Heart left ventricle (tissue), 13 donors: ENCODE measurements around the gene SCEL.

Experiments used
- POLR2A ChIP-seq, 2 donors: fragments of 450-650 bp; IDR thresholded peaks; one replicate each; pipeline ENCODE4 v1.6.1; 2017; ENCODE audit warnings: antibody characterized with exemption in 2 of 2, mild to moderate bottlenecking in 2 of 2, moderate library complexity in 2 of 2
- TF ChIP-seq, protein P1 (sequence below), 12 donors: fragments of 200-600 bp; sonication (generic) in 4 of 12; IDR thresholded peaks; one replicate each; pipeline versions ENCODE4 v1.5.0 to v1.8.0; 2018 to 2022; ENCODE audit warnings: antibody characterized with exemption in 12 of 12, mild to moderate bottlenecking in 5 of 12
- donor health status: ischemic (EF 13 %, LVEDD 7.1; RV severe dilation, severe dysfunction).
- donor health status: DM: no; HTN: yes; CAD: no.
- donor health status: DM: no; HTN: no; CAD: no.
- donor health status: ischemic (EF 25% LVEDD 6.9; RV normal size, moderate dysfunction).
- donor health status: ischemic (EF 25% LVEDD 5.7; RV mildly dilated, moderate dysfunction).
- donor health status: ischemic (EF 35%, LVEDD 5.7; RV mildly dilated, moderate dysfunction).
- donor health status: nonischemic (EF 11% LVEDD 7.7; RV severe dilation, severe dysfunction).
- donor health status: DM: yes; HTN: yes; CAD: no.
- donor health status: PGD.
- donor health status: ischemic (EF 29% LVEDD 5.4; RV normal size, mild dysfunction).
- donor health status: nonischemic (EF 23%, LVEDD 6.1; RV moderate dilation, normal function).

DNA sequence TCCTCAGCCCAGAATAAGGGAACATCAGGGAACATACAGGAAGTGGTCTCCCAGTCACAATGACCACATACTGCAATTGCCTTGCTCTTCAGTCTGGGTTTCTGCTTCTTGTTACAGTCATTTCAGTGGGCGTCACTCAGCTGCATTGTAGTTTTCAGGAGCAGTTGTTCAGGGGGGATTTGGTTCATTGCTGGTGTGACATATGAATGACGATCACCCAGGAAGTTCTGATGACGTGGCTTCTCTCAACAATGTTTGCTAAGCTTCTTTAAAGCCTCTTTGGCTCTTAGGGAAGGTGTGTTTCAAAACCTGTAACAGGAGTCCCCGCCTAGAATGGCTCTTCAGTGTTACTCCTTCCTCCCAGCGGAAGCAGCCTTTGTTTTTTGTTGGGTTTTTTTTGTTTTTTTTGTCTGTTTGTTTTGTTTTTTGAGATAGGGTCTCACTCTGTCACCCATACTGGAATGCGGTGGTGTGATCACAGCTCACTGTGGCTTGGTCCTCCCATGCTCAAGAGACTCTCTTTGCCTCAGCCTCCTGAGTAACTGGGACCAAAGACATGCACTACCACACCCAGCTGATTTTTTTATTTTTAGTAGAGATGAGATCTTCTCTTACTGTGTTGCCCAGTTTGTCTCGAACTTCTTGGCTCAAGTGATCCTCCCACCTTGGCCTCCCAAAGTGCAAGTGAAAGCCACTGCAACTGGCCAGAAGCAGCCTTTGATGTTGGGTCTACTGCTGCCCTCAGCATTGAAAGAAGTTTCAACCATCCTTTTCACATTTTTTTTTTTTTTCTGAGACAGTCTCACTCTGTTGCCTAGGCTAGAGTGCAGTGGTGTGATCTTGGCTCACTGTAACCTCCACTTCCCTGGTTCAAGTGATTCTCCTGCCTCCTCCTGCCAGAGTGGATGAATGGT lies 1.4 kb upstream of the SCEL start:
- no peak for TF ChIP-seq POLR2A (IDR thresholded peaks at IDR 0.05)
- TF ChIP-seq, protein P1, sequence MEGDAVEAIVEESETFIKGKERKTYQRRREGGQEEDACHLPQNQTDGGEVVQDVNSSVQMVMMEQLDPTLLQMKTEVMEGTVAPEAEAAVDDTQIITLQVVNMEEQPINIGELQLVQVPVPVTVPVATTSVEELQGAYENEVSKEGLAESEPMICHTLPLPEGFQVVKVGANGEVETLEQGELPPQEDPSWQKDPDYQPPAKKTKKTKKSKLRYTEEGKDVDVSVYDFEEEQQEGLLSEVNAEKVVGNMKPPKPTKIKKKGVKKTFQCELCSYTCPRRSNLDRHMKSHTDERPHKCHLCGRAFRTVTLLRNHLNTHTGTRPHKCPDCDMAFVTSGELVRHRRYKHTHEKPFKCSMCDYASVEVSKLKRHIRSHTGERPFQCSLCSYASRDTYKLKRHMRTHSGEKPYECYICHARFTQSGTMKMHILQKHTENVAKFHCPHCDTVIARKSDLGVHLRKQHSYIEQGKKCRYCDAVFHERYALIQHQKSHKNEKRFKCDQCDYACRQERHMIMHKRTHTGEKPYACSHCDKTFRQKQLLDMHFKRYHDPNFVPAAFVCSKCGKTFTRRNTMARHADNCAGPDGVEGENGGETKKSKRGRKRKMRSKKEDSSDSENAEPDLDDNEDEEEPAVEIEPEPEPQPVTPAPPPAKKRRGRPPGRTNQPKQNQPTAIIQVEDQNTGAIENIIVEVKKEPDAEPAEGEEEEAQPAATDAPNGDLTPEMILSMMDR (IDR thresholded peaks at IDR 0.05), result no peak
